SK-N-SH treated with all-trans-retinoic acid at 6 μM for 48 hours (cell line): ENCODE results near the gene PARVB.

Experiments used
- ARNTL ChIP-seq: fragments of 450-650 bp; formaldehyde crosslinking; IDR thresholded peaks from 2 replicates; pipeline ENCODE4 v1.5.0; 2020; ENCODE audit warnings: low read depth, mild to moderate bottlenecking, moderate library complexity, borderline replicate concordance
- BACH2 ChIP-seq: fragments of 250-450 bp; sonication (Bioruptor Pico); IDR thresholded peaks from 2 replicates; pipeline ENCODE4 v1.9.0; 2021; ENCODE audit warnings: mild to moderate bottlenecking, borderline replicate concordance
- CREB5 ChIP-seq: fragments of 250-450 bp; sonication (Bioruptor Pico); IDR thresholded peaks from 2 replicates; pipeline ENCODE4 v1.5.1; 2020; ENCODE audit warnings: low read depth, mild to moderate bottlenecking, moderate library complexity
- CSRNP3 ChIP-seq: fragments of 250-450 bp; sonication (Bioruptor Pico); IDR thresholded peaks from 2 replicates; pipeline ENCODE4 v1.5.1; 2021; ENCODE audit warnings: mild to moderate bottlenecking, moderate library complexity
- GLIS3 ChIP-seq: fragments of 250-450 bp; sonication (Bioruptor Pico); IDR thresholded peaks from 2 replicates; pipeline ENCODE4 v1.5.0; 2020; ENCODE audit warnings: mild to moderate bottlenecking, moderate library complexity
- OSR1 ChIP-seq: fragments of 250-450 bp; sonication (Bioruptor Pico); IDR thresholded peaks from 2 replicates; pipeline ENCODE4 v1.8.0; 2022; ENCODE audit warnings: moderate library complexity, mild to moderate bottlenecking, inconsistent platforms
- PATZ1 ChIP-seq: fragments of 250-450 bp; sonication (Bioruptor Pico); IDR thresholded peaks from 2 replicates; pipeline ENCODE4 v1.8.0; 2020; ENCODE audit warnings: mild to moderate bottlenecking, moderate library complexity, borderline replicate concordance
- PPARA ChIP-seq: fragments of 250-450 bp; sonication (Bioruptor Pico); IDR thresholded peaks from 2 replicates; pipeline ENCODE4 v1.5.0; 2020; ENCODE audit warnings: mild to moderate bottlenecking, borderline replicate concordance
- RARB ChIP-seq: fragments of 250-450 bp; sonication (Bioruptor Pico); IDR thresholded peaks from 2 replicates; pipeline ENCODE4 v1.8.0; 2021; ENCODE audit warnings: mild to moderate bottlenecking, moderate library complexity
- TSHZ2 ChIP-seq: fragments of 250-450 bp; sonication (Bioruptor Pico); IDR thresholded peaks from 2 replicates; pipeline ENCODE4 v1.5.0; 2020; ENCODE audit warnings: mild to moderate bottlenecking, moderate library complexity
- ZFP3 ChIP-seq: fragments of 250-450 bp; sonication (Bioruptor Pico); IDR thresholded peaks from 2 replicates; pipeline ENCODE4 v1.5.0; 2020; ENCODE audit warnings: mild to moderate bottlenecking, moderate library complexity
- ZFP30 ChIP-seq: fragments of 450-650 bp; formaldehyde crosslinking; IDR thresholded peaks from 2 replicates; pipeline ENCODE4 v1.5.0; 2022; ENCODE audit warnings: mild to moderate bottlenecking, moderate library complexity
- ZNF565 ChIP-seq: fragments of 450-650 bp; formaldehyde crosslinking; conservative IDR thresholded peaks from 2 replicates; pipeline ENCODE4 v1.5.0; 2020; ENCODE audit warnings: low read depth, mild to moderate bottlenecking, moderate library complexity
- ZNF70 ChIP-seq: fragments of 450-650 bp; formaldehyde crosslinking; IDR thresholded peaks from 2 replicates; pipeline ENCODE4 v1.5.0; 2020; ENCODE audit warnings: mild to moderate bottlenecking, moderate library complexity

- TF ChIP-seq ZNF565 (no peak), PATZ1 (CRISPR knock-in tag) (no peak), CREB5 (CRISPR knock-in tag) (no peak), RARB (CRISPR knock-in tag) (no peak), BACH2 (CRISPR knock-in tag) (no peak), TSHZ2 (CRISPR knock-in tag) (no peak), PPARA (no peak), CSRNP3 (CRISPR knock-in tag) (no peak), ZFP3 (CRISPR knock-in tag) (no peak), OSR1 (no peak), GLIS3 (CRISPR knock-in tag) (no peak), ARNTL (CRISPR knock-in tag) (no peak), ZNF70 (CRISPR knock-in tag) (no peak), ZFP30 (CRISPR knock-in tag) (no peak)
These were observed 6.6 kb downstream of the PARVB start for GRCh38 chr22:44030702-44031082.
